GM18517 (cell line): ENCODE measurements around the gene RCCD1.
"Not testable (repeated sequence)": the region's sequence is repeated elsewhere in the genome, so short reads cannot be mapped to it uniquely, and the experiment has no call there.

ENCODE experiments used
- ATAC-seq: cut with Tn5 transposase; IDR thresholded peaks from one replicate; pipeline ENCODE4 v1.9.1; 2021; ENCODE audit warnings: mild to moderate bottlenecking, moderate library complexity; ENCODE audit not compliant: unreplicated experiment

The RCCD1 gene, protein sequence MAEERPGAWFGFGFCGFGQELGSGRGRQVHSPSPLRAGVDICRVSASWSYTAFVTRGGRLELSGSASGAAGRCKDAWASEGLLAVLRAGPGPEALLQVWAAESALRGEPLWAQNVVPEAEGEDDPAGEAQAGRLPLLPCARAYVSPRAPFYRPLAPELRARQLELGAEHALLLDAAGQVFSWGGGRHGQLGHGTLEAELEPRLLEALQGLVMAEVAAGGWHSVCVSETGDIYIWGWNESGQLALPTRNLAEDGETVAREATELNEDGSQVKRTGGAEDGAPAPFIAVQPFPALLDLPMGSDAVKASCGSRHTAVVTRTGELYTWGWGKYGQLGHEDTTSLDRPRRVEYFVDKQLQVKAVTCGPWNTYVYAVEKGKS

GRCh38 chr15:90954712-90955623 lies at the start of gene RCCD1:
RCCD1 (plus strand) TSS chr15:90954884; CDS start chr15:90956735, 1,851 bp downstream.
- peak; percentile 91 for ATAC-seq

DNA sequence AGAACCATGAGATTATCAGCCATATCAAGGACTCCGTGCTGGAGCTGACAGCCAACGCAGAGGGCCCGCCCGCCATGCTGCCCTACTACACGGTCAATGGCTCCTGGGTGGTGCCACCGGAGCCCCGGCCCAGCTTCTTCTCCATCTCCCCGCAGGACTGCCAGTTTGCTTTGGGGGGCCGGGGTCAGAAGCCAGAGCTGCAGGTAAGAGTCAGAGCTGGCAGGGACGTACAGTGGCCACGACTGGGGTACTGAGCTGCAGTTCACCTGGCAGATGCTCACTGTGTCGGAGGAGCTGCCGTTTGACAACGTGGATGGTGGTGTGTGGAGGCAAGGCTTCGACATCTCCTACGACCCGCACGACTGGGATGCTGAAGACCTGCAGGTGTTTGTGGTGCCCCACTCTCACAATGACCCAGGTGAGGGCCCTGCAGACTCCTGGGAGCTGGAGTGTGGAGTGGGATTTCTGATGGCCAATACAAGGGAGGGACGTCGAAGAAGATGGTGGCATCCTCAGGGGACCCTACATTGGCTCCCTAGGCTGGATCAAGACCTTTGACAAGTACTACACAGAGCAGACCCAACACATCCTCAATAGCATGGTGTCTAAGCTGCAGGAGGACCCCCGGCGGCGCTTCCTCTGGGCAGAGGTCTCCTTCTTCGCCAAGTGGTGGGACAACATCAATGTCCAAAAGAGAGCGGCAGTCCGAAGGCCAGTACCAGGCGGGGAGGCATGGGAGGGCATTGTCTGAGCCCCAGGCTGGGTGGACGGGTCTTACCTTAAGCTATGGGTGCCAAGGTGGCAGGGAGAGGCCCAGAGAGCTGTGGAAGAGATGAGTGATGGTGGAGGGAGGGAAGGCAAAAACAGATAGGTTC lies 49.1 kb upstream of the RCCD1 start:
- no peak for ATAC-seq

DNA sequence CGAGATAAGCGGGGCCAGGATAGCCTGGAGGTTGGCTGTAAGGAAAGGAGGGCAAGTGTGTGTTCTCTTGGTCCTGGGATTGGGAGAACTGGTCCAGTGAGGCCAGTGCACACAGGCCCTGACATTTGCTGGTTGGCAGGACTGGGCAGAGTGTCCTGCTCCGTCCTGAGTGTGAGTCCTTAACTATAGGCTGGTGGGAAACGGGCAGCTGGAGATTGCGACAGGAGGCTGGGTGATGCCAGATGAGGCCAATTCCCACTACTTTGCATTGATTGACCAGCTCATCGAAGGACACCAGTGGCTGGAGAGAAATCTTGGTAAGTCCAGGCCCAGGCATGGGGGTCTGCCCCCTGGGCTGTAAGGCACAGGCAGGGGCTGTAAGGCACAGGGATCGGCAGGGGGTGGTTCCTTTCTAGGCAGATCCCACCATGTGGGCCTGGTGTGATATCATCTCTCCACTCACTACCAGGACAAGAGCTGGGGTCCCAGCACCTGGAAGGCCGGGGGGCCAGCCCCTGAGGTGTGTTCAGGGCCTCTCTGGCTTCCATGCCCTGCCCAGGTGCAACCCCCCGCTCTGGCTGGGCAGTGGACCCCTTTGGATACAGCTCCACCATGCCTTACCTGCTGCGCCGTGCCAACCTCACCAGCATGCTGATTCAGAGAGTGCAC lies 48.4 kb upstream of the RCCD1 start:
- no peak for ATAC-seq

GRCh38 chr15:90907051-90907660 lies 47.5 kb upstream of the RCCD1 start:
- no peak for ATAC-seq

GRCh38 chr15:90907838-90908507 lies 46.7 kb upstream of the RCCD1 start:
- ATAC-seq = no peak

- ATAC-seq = not testable (repeated sequence)
Measured at GRCh38 chr15:90909449-90909848, 45.2 kb upstream of the RCCD1 start.

GRCh38 chr15:90909976-90910375 lies 44.7 kb upstream of the RCCD1 start:
- ATAC-seq = no peak

DNA sequence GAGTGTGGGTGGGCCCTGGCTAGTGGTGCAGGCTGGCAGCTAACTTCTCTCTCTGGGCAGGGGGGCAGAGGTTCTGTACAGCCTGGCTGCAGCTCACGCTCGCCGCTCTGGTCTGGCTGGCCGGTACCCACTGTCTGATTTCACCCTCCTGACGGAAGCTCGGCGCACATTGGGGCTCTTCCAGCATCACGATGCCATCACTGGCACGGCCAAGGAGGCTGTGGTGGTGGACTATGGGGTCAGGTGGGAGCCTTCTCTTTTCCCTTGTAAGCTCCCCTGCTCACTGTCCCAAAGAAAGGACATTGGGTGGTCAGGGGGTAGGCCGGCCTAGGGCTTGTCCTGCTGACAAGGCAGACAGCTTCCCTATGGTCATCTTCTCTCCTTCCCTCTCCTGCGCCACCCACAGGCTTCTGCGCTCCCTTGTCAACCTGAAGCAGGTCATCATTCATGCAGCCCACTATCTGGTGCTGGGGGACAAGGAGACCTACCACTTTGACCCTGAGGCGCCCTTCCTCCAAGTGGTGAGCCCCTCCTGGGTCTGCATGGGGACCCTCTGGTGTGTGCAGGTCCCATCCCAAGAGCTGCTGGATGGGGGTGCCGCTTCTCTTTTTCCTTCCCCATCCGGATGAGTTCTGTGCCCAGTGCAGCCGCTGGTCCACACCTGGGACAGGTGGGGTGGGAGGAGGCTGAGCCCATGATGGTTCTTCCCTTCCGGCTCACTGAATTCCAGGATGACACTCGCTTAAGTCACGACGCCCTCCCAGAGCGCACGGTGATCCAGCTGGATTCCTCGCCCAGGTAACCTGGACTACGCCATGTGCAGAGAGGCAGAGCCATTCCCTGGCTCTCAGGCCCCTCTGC lies 44.0 kb upstream of the RCCD1 start:
- ATAC-seq = no peak

GRCh38 chr15:90911302-90911623 lies 43.4 kb upstream of the RCCD1 start:
- no peak for ATAC-seq

GRCh38 chr15:90911906-90912769 lies 42.5 kb upstream of the RCCD1 start:
- no peak for ATAC-seq

DNA sequence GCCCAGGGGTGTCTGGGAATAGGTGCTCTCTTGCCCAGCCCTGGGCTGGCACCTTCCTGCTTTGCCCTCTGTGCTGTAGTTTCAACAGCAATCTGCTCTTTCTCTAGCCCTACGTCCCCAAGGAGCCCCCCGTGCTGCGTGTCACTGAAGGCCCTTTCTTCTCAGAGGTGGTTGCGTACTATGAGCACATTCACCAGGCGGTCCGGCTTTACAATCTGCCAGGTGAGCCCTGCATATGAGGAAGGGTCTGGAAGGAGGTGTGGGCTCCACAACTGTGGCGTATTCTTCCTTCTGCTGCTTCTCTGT lies 42.0 kb upstream of the RCCD1 start:
- no peak for ATAC-seq

DNA sequence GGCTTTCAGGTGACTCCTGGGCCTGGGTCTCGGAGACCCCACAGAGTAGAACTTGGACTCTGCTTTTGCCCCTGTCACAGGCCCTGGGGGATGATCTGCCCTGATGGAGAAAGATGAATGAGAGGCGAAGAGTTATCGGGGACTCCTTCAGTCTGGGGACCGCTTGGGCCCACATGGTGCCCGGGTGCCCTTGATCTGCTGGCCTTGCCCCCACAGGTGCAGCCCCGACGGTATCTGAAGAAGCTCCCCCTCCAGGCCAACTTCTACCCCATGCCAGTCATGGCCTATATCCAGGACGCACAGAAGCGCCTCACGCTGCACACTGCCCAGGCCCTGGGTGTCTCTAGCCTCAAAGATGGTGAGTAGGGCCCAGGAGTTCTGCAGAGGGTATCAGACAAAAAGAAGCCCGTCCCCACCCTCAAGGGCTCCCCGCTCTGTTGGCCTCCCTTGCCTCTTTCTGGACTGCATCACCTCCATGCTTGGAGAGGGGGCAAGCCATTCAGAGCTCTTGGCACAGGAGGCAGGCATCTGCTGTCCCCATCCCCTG lies 41.2 kb upstream of the RCCD1 start:
- no peak for ATAC-seq

- no peak for ATAC-seq
Measured at GRCh38 chr15:90914305-90915080, 40.2 kb upstream of the RCCD1 start.

DNA sequence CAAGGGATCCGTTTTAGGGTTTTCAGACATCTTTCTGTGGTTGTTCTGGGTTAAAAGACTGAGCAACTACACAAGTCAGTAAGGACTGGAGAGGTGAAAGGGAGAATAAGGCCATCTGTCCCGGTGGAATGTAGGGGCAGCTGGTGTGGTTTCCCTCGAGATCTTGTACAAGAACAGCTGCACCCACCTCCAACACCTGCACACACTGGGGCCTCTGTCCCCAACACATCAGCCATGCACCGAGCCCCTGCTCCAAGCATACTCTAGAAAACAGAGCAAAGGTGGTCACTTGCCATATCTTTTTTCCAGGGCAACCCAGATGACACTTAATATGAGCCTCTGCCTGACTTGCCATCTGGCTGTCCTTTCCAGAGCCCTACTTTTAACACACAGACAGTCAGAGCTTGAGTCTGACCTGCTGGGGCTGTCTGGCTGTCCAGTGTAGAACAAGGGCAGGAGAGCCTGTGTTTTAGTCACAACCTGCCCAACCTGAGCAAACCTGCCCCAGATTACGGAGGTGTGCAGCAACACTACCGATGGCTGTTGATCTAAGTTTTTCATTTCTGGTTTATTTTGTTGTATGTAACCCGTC lies 39.4 kb upstream of the RCCD1 start:
- ATAC-seq = no peak

- ATAC-seq = no peak
Measured at GRCh38 chr15:90915808-90916440, 38.8 kb upstream of the RCCD1 start.

DNA sequence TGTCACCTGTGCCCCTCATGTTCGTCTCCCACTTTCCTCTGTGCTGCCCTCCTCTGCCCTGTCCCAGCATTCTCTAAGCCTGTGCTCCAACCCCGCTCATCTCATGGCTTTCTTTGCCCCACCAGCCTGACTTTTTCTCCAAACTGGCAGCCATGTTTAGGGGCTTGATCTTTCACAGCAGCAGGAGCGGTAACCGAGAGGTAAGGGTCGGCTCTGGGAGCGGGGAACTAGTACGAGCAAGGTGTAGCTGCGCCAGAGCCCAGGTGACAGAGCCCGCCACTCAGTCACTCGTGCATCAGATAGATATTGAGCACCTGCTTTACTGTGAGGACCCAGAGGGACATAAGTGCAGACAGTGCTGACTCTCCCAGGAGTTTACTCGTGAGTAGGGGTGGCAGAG lies 38.2 kb upstream of the RCCD1 start:
- ATAC-seq = no peak
